GM21423 (cell line): ENCODE results near the gene SHISAL1.

ENCODE experiments used
- ATAC-seq: cut with Tn5 transposase; IDR thresholded peaks from one replicate; pipeline ENCODE4 v1.9.1; 2021; ENCODE audit warnings: mild to moderate bottlenecking, moderate library complexity; ENCODE audit not compliant: unreplicated experiment

SHISAL1 gene

GRCh38 chr22:44344407-44344806 is 31.7 kb upstream of the SHISAL1 start:
- ATAC-seq: no peak

- ATAC-seq: no peak
Observed at GRCh38 chr22:44342347-44342956, 29.7 kb upstream of the SHISAL1 start.

- no peak for ATAC-seq
Observed at GRCh38 chr22:44341431-44342346, 28.9 kb upstream of the SHISAL1 start.

- ATAC-seq: no peak
Observed at GRCh38 chr22:44340271-44341239, 27.8 kb upstream of the SHISAL1 start.

- ATAC-seq: no peak
Observed at GRCh38 chr22:44338906-44339305, 26.2 kb upstream of the SHISAL1 start.

- no peak for ATAC-seq
Observed at GRCh38 chr22:44338177-44338810, 25.5 kb upstream of the SHISAL1 start.

GRCh38 chr22:44337678-44338004 is 24.9 kb upstream of the SHISAL1 start:
- no peak for ATAC-seq

GRCh38 chr22:44336962-44337677 is 24.4 kb upstream of the SHISAL1 start:
- ATAC-seq: no peak

GRCh38 chr22:44335903-44336803 is 23.4 kb upstream of the SHISAL1 start:
- ATAC-seq: no peak

- ATAC-seq: no peak
Observed at GRCh38 chr22:44335066-44335839, 22.5 kb upstream of the SHISAL1 start.

GRCh38 chr22:44333847-44334635 is 21.3 kb upstream of the SHISAL1 start:
- no peak for ATAC-seq

- ATAC-seq: no peak
Observed at GRCh38 chr22:44332946-44333345, 20.2 kb upstream of the SHISAL1 start.

- no peak for ATAC-seq
Observed at GRCh38 chr22:44331881-44332714, 19.3 kb upstream of the SHISAL1 start.

GRCh38 chr22:44330744-44331660 is 18.3 kb upstream of the SHISAL1 start:
- no peak for ATAC-seq

- ATAC-seq: no peak
Observed at GRCh38 chr22:44330188-44330743, 17.5 kb upstream of the SHISAL1 start.
